HepG2 (cell line): ENCODE measurements around the gene TMEM100.

ENCODE experiments used
- ARHGAP35 ChIP-seq: sonication (generic); formaldehyde crosslinking; IDR thresholded peaks from 2 replicates; pipeline ENCODE4 v1.9.0; 2022; ENCODE audit warnings: mild to moderate bottlenecking, inconsistent platforms, moderate library complexity, missing genetic modification reagents, borderline replicate concordance
- BHLHE40 ChIP-seq: IDR thresholded peaks from 2 replicates; pipeline ENCODE4 v1.6.1; 2011; ENCODE audit warnings: low read length, improper control_type of control experiment
- FOXK1 ChIP-seq: sonication (generic); formaldehyde crosslinking; IDR thresholded peaks from 2 replicates; pipeline ENCODE4 v1.4.0; 2020; ENCODE audit warnings: low read depth, missing genetic modification reagents, borderline replicate concordance
- FOXK2 ChIP-seq: fragments of 450-650 bp; IDR thresholded peaks from 2 replicates; pipeline ENCODE4 v1.6.1; 2016
- NFYB ChIP-seq: sonication (generic); formaldehyde crosslinking; IDR thresholded peaks from 2 replicates; pipeline ENCODE4 v1.4.0; 2020; ENCODE audit warnings: missing genetic modification reagents
- POLR2AphosphoS5 ChIP-seq: IDR thresholded peaks from 2 replicates; pipeline ENCODE4 v1.6.1; 2012; ENCODE audit warnings: low read depth, low read length
- TF ChIP-seq, protein P1 (sequence below): sonication (generic); formaldehyde crosslinking; IDR thresholded peaks from 2 replicates; pipeline ENCODE4 v1.4.0; 2020; ENCODE audit warnings: missing genetic modification reagents
- TF ChIP-seq, protein P2 (sequence below): sonication (generic); formaldehyde crosslinking; IDR thresholded peaks from 2 replicates; pipeline ENCODE4 v1.8.1; 2023; ENCODE audit warnings: missing genetic modification reagents, inconsistent platforms, borderline replicate concordance

- TF ChIP-seq, protein P1, sequence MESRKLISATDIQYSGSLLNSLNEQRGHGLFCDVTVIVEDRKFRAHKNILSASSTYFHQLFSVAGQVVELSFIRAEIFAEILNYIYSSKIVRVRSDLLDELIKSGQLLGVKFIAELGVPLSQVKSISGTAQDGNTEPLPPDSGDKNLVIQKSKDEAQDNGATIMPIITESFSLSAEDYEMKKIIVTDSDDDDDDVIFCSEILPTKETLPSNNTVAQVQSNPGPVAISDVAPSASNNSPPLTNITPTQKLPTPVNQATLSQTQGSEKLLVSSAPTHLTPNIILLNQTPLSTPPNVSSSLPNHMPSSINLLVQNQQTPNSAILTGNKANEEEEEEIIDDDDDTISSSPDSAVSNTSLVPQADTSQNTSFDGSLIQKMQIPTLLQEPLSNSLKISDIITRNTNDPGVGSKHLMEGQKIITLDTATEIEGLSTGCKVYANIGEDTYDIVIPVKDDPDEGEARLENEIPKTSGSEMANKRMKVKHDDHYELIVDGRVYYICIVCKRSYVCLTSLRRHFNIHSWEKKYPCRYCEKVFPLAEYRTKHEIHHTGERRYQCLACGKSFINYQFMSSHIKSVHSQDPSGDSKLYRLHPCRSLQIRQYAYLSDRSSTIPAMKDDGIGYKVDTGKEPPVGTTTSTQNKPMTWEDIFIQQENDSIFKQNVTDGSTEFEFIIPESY (CRISPR knock-in tag) = no peak
- TF ChIP-seq, protein P2, sequence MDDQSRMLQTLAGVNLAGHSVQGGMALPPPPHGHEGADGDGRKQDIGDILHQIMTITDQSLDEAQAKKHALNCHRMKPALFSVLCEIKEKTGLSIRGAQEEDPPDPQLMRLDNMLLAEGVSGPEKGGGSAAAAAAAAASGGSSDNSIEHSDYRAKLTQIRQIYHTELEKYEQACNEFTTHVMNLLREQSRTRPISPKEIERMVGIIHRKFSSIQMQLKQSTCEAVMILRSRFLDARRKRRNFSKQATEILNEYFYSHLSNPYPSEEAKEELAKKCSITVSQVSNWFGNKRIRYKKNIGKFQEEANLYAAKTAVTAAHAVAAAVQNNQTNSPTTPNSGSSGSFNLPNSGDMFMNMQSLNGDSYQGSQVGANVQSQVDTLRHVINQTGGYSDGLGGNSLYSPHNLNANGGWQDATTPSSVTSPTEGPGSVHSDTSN (CRISPR knock-in tag) = no peak
- no peak for TF ChIP-seq BHLHE40
- no peak for TF ChIP-seq POLR2AphosphoS5
- TF ChIP-seq FOXK2 = no peak
- TF ChIP-seq NFYB = no peak
- TF ChIP-seq FOXK1 (CRISPR knock-in tag) = no peak
- TF ChIP-seq ARHGAP35 = no peak
These were observed 24.5 kb upstream of the TMEM100 start for GRCh38 chr17:55747209-55747608.
